ENCODE measurements around the gene TRAPPC6A.
"Not testable (repeated sequence)": the region's sequence is repeated elsewhere in the genome, so short reads cannot be mapped to it uniquely, and the experiment has no call there.

TRAPPC6A gene

GRCh38 chr19:45122832-45123231, 55.2 kb downstream of the TRAPPC6A start:
- H3K36me3 ChIP-seq (ENCODE audit: control insufficient read depth in 5 of 5, insufficient read depth in 5 of 5, low read length in 5 of 5) = peaks cover 0 to 3% (median 0%) of the 10 kb centered on the region in 5 donors
- peaks cover 0 to 15% (median 14%) of the 10 kb centered on the region in 5 donors for H3K4me1 ChIP-seq (ENCODE audit: control insufficient read depth in 5 of 5, insufficient read depth in 5 of 5, low read length in 5 of 5)
- H3K27ac ChIP-seq (ENCODE audit: low read depth, low read length) = no peak overlapping the region
- H3K4me3 ChIP-seq (ENCODE audit: low read depth in 1 of 5, low read length in 5 of 5) = no peak overlapping the region
- H3K27me3 ChIP-seq (ENCODE audit: control insufficient read depth in 5 of 5, insufficient read depth in 4 of 5, low read length in 5 of 5) = no peaks in the 10 kb centered on the region
- no peak overlapping the region for H3K9ac ChIP-seq (ENCODE audit: low read length in 5 of 5)
- H3K9me3 ChIP-seq (ENCODE audit: control insufficient read depth in 5 of 5, low read length in 5 of 5) = no peaks in the 10 kb centered on the region

DNA sequence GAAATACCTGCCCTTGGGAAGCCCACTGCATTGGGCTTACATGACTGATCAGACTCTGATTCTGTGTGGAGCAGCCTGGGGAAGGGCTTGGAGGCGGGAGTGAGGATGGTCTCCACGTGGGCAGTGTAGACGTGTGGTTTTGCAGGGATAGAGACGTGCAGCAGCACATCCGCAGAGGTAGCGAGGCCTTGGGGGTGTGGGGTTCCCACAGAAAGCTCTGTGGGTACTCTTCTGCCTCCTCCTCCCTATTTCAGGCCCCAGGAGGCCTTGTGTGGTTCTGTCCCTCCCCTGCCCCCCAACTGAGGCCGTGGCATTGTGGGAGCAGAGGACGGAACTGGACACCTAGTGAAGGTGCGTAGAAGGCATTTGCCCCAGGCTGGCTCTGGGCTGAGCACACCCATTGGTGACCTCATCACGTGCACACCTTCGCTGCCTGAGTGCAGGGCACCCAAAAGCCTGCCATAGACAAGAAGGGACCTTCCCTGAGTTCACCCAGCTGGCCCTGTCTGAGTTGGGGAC, 56.2 kb downstream of the TRAPPC6A start:
- Histone ChIP-seq H3K4me3 (ENCODE audit: low read depth in 1 of 5, low read length in 5 of 5) (no peak overlapping the region), H3K9ac (ENCODE audit: low read length in 5 of 5) (no peak overlapping the region), H3K36me3 (ENCODE audit: control insufficient read depth in 5 of 5, insufficient read depth in 5 of 5, low read length in 5 of 5) (peaks cover 0 to 3% (median 0%) of the 10 kb centered on the region in 5 donors), H3K9me3 (ENCODE audit: control insufficient read depth in 5 of 5, low read length in 5 of 5) (no peaks in the 10 kb centered on the region), H3K4me1 (ENCODE audit: control insufficient read depth in 5 of 5, insufficient read depth in 5 of 5, low read length in 5 of 5) (peaks cover 0 to 23% (median 21%) of the 10 kb centered on the region in 5 donors), H3K27ac (ENCODE audit: low read depth, low read length) (no peak overlapping the region), H3K27me3 (ENCODE audit: control insufficient read depth in 5 of 5, insufficient read depth in 4 of 5, low read length in 5 of 5) (no peaks in the 10 kb centered on the region)

DNA sequence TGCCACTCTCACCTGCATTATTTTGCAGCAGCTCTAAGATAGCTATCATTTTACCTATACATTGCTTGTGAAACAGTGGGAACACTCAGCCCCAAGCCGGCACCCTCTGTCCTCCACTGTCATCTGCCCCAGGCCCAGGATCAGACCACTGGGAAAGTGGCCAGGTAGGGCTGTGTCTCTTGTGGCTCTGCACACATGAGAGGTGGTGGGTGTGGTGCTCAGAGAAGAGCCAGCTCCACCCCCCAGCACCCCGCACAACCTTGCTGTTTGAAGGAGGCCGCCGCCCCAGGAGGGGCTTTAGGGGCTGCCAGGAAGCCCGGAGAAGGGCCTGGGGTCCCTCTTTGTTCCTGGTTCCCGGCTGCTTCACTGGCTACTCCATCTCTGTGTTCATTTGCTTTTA, 58.5 kb downstream of the TRAPPC6A start:
- Histone ChIP-seq H3K4me3 (ENCODE audit: low read depth in 1 of 5, low read length in 5 of 5) (no peak overlapping the region), H3K36me3 (ENCODE audit: control insufficient read depth in 5 of 5, insufficient read depth in 5 of 5, low read length in 5 of 5) (peaks cover 0 to 3% (median 0%) of the 10 kb centered on the region in 5 donors), H3K9me3 (ENCODE audit: control insufficient read depth in 5 of 5, low read length in 5 of 5) (no peaks in the 10 kb centered on the region), H3K27ac (ENCODE audit: low read depth, low read length) (no peak overlapping the region), H3K4me1 (ENCODE audit: control insufficient read depth in 5 of 5, insufficient read depth in 5 of 5, low read length in 5 of 5) (peaks cover 0 to 21% (median 18%) of the 10 kb centered on the region in 5 donors), H3K27me3 (ENCODE audit: control insufficient read depth in 5 of 5, insufficient read depth in 4 of 5, low read length in 5 of 5) (no peaks in the 10 kb centered on the region), H3K9ac (ENCODE audit: low read length in 5 of 5) (no peak overlapping the region)

GRCh38 chr19:45118591-45119355, 59.3 kb downstream of the TRAPPC6A start:
- H3K27ac ChIP-seq (ENCODE audit: low read depth, low read length); H3K9me3 ChIP-seq (ENCODE audit: control insufficient read depth in 5 of 5, low read length in 5 of 5); H3K4me3 ChIP-seq (ENCODE audit: low read depth in 1 of 5, low read length in 5 of 5); H3K36me3 ChIP-seq (ENCODE audit: control insufficient read depth in 5 of 5, insufficient read depth in 5 of 5, low read length in 5 of 5); H3K27me3 ChIP-seq (ENCODE audit: control insufficient read depth in 5 of 5, insufficient read depth in 4 of 5, low read length in 5 of 5): not testable (repeated sequence)
- H3K9ac ChIP-seq (ENCODE audit: low read length in 5 of 5) = peak overlapping the region in 1 of 5 donors; percentile 25
- peaks cover 0 to 20% (median 15%) of the 10 kb centered on the region in 5 donors for H3K4me1 ChIP-seq (ENCODE audit: control insufficient read depth in 5 of 5, insufficient read depth in 5 of 5, low read length in 5 of 5)

DNA sequence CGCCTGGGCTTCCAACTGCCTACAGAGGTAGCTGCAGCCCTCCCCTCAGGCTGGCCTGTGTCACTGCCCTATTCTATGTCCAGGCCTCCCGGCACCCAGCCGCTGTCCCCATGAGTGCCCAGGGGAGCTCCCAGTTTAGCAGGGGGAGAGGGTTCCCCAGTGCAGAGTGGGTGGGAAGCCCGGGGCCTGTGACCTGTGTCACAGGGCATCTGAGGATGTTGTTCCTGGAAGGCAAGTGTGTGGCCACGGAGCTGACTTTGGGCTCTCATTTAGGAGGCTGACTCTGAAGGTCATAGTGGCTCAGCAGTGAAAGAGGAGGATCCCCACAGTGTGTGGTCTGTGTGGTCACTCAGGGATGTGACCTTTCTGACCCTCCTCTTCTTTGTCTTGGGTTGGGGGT, 59.9 kb downstream of the TRAPPC6A start:
- Histone ChIP-seq H3K4me1 (ENCODE audit: control insufficient read depth in 5 of 5, insufficient read depth in 5 of 5, low read length in 5 of 5) (peaks cover 0 to 17% (median 10%) of the 10 kb centered on the region in 5 donors), H3K36me3 (ENCODE audit: control insufficient read depth in 5 of 5, insufficient read depth in 5 of 5, low read length in 5 of 5) (peaks cover 0 to 2% (median 0%) of the 10 kb centered on the region in 5 donors), H3K4me3 (ENCODE audit: low read depth in 1 of 5, low read length in 5 of 5) (no peak overlapping the region), H3K27me3 (ENCODE audit: control insufficient read depth in 5 of 5, insufficient read depth in 4 of 5, low read length in 5 of 5) (no peaks in the 10 kb centered on the region), H3K9ac (ENCODE audit: low read length in 5 of 5) (peak overlapping the region in 3 of 5 donors; percentile 19 to 25 (median 21)), H3K27ac (ENCODE audit: low read depth, low read length) (no peak overlapping the region), H3K9me3 (ENCODE audit: control insufficient read depth in 5 of 5, low read length in 5 of 5) (no peaks in the 10 kb centered on the region)

DNA sequence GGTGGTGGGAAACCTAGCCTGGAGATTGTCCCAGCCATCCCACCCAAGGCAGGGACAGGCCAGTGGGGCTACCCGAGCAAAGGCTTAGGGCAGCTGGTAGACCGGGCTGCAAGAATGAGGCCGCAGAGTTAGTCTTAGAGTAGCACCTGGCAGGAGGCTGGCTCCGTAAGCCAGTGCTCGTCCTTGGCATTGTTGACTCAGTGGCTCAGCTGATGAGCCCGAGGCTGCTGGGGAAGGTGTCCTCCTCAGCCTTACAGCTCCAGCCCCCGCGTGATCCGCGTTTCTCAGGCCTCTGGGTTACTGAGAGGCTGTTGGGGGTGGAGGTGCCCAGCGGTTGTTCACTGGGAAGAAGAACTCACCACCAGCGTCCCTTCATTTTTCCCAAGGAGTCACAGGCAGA, 60.4 kb downstream of the TRAPPC6A start:
- no peak overlapping the region for H3K27ac ChIP-seq (ENCODE audit: low read depth, low read length)
- H3K27me3 ChIP-seq (ENCODE audit: control insufficient read depth in 5 of 5, insufficient read depth in 4 of 5, low read length in 5 of 5) = no peaks in the 10 kb centered on the region
- H3K4me1 ChIP-seq (ENCODE audit: control insufficient read depth in 5 of 5, insufficient read depth in 5 of 5, low read length in 5 of 5) = peaks cover 0 to 17% (median 10%) of the 10 kb centered on the region in 5 donors
- H3K9ac ChIP-seq (ENCODE audit: low read length in 5 of 5) = peak overlapping the region in 3 of 5 donors; percentile 4 to 21 (median 19)
- no peaks in the 10 kb centered on the region for H3K9me3 ChIP-seq (ENCODE audit: control insufficient read depth in 5 of 5, low read length in 5 of 5)
- H3K36me3 ChIP-seq (ENCODE audit: control insufficient read depth in 5 of 5, insufficient read depth in 5 of 5, low read length in 5 of 5) = peaks cover 0 to 2% (median 0%) of the 10 kb centered on the region in 5 donors
- no peak overlapping the region for H3K4me3 ChIP-seq (ENCODE audit: low read depth in 1 of 5, low read length in 5 of 5)

GRCh38 chr19:45117167-45117594, 60.9 kb downstream of the TRAPPC6A start:
- Histone ChIP-seq H3K4me3 (ENCODE audit: low read depth in 1 of 5, low read length in 5 of 5) (no peak overlapping the region), H3K36me3 (ENCODE audit: control insufficient read depth in 5 of 5, insufficient read depth in 5 of 5, low read length in 5 of 5) (peaks cover 0 to 2% (median 0%) of the 10 kb centered on the region in 5 donors), H3K4me1 (ENCODE audit: control insufficient read depth in 5 of 5, insufficient read depth in 5 of 5, low read length in 5 of 5) (peaks cover 0 to 17% (median 10%) of the 10 kb centered on the region in 5 donors), H3K9ac (ENCODE audit: low read length in 5 of 5) (peak overlapping the region in 1 of 5 donors; percentile 4), H3K27ac (ENCODE audit: low read depth, low read length) (no peak overlapping the region), H3K9me3 (ENCODE audit: control insufficient read depth in 5 of 5, low read length in 5 of 5) (no peaks in the 10 kb centered on the region), H3K27me3 (ENCODE audit: control insufficient read depth in 5 of 5, insufficient read depth in 4 of 5, low read length in 5 of 5) (no peaks in the 10 kb centered on the region)

- no peaks in the 10 kb centered on the region for H3K9me3 ChIP-seq (ENCODE audit: control insufficient read depth in 5 of 5, low read length in 5 of 5)
- no peaks in the 10 kb centered on the region for H3K27me3 ChIP-seq (ENCODE audit: control insufficient read depth in 5 of 5, insufficient read depth in 4 of 5, low read length in 5 of 5)
- H3K9ac ChIP-seq (ENCODE audit: low read length in 5 of 5) = no peak overlapping the region
- H3K27ac ChIP-seq (ENCODE audit: low read depth, low read length) = no peak overlapping the region
- peaks cover 0 to 2% (median 0%) of the 10 kb centered on the region in 5 donors for H3K36me3 ChIP-seq (ENCODE audit: control insufficient read depth in 5 of 5, insufficient read depth in 5 of 5, low read length in 5 of 5)
- H3K4me1 ChIP-seq (ENCODE audit: control insufficient read depth in 5 of 5, insufficient read depth in 5 of 5, low read length in 5 of 5) = peaks cover 0 to 17% (median 10%) of the 10 kb centered on the region in 5 donors
- H3K4me3 ChIP-seq (ENCODE audit: low read depth in 1 of 5, low read length in 5 of 5) = no peak overlapping the region
Measured at GRCh38 chr19:45115809-45116615, 62.0 kb downstream of the TRAPPC6A start.

DNA sequence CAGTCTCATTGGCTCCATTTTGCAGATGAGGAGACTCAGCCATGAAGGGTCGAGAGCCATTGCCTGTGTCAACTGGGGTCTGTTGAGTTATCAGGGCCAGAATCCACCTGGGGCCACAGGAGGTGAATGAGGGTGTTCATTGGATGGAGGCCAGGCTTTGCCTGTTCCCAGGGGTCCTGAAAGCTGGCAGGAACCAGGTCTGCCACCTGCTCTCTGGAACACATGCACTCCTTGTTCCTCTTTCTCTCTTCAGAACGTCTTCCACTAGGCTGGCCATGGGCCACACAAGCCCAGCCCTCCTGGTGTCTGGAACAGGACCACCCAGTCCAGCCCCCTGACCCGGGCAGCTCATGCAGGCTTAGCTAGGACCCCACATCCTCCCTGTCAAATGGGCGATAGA, 63.9 kb downstream of the TRAPPC6A start:
- Histone ChIP-seq H3K27ac (ENCODE audit: low read depth, low read length) (no peak overlapping the region), H3K27me3 (ENCODE audit: control insufficient read depth in 5 of 5, insufficient read depth in 4 of 5, low read length in 5 of 5) (no peaks in the 10 kb centered on the region), H3K9ac (ENCODE audit: low read length in 5 of 5) (no peak overlapping the region)

GRCh38 chr19:45113628-45114027, 64.4 kb downstream of the TRAPPC6A start:
- Histone ChIP-seq H3K36me3 (ENCODE audit: control insufficient read depth in 5 of 5, insufficient read depth in 5 of 5, low read length in 5 of 5) (no peaks in the 10 kb centered on the region), H3K9ac (ENCODE audit: low read length in 5 of 5) (no peak overlapping the region), H3K27ac (ENCODE audit: low read depth, low read length) (no peak overlapping the region), H3K9me3 (ENCODE audit: control insufficient read depth in 5 of 5, low read length in 5 of 5) (no peaks in the 10 kb centered on the region), H3K27me3 (ENCODE audit: control insufficient read depth in 5 of 5, insufficient read depth in 4 of 5, low read length in 5 of 5) (no peaks in the 10 kb centered on the region), H3K4me1 (ENCODE audit: control insufficient read depth in 5 of 5, insufficient read depth in 5 of 5, low read length in 5 of 5) (peaks cover 0 to 16% (median 10%) of the 10 kb centered on the region in 5 donors), H3K4me3 (ENCODE audit: low read depth in 1 of 5, low read length in 5 of 5) (no peak overlapping the region)

More for the DNA sequence above, 63.9 kb downstream of the TRAPPC6A start:
- no peak overlapping the region for H3K4me3 ChIP-seq (ENCODE audit: low read depth in 1 of 5, low read length in 5 of 5)
- H3K36me3 ChIP-seq (ENCODE audit: control insufficient read depth in 5 of 5, insufficient read depth in 5 of 5, low read length in 5 of 5) = no peaks in the 10 kb centered on the region
- no peaks in the 10 kb centered on the region for H3K9me3 ChIP-seq (ENCODE audit: control insufficient read depth in 5 of 5, low read length in 5 of 5)
- peaks cover 0 to 17% (median 10%) of the 10 kb centered on the region in 5 donors for H3K4me1 ChIP-seq (ENCODE audit: control insufficient read depth in 5 of 5, insufficient read depth in 5 of 5, low read length in 5 of 5)
